ENCODE measurements around the gene KAZN. TPM values are rescaled to one million over a fixed set of nuclear protein-coding genes. Genes with fewer than 3 reads are reported as not detected.

The KAZN gene
- total RNA-seq, 2 experiments from 2014 or later: 0.30 to 0.42 TPM

DNA sequence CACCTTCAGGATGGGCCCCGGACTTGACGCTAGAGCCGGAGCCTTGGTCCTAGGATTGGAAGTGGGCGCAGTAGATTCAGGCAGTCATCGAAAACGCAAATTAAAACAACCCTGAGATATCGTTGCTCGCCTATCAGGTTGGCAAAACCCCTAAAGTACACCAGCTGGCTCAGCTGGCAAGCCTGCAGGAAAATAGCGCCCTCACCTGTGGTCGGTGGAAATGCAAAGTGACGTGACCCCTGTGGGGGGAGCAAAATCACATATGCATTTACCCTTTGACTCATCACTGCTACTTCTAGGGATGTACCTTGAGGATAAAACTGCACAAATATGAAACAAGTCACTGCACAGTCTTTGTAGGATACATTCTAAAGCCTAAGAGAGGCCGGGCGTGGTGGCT is 384.8 kb downstream of the KAZN start:
- ChIA-PET POLR2A (no interaction called here), CTCF (no interaction called here)

DNA sequence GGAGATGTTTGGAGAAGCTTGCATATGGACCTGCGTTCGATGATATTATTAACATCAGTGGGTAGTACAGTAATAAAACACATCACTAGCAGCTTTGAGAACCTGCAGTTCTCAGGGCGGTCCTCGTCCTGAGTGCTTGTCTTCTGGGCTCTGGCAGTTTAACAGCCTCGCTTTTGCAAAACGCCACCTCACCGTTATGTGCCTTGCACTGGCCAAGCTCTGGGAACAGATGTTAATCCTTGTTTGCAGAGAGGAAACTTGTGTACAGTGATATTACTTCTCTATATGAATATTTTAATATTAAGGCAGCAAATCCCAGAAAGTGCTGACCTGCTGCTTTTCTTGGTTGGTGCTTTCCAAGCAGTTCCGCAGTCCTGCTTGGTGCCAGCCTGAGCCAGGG is 387.7 kb downstream of the KAZN start:
- CTCF ChIA-PET: no interaction called here
- POLR2A ChIA-PET: no interaction called here

DNA sequence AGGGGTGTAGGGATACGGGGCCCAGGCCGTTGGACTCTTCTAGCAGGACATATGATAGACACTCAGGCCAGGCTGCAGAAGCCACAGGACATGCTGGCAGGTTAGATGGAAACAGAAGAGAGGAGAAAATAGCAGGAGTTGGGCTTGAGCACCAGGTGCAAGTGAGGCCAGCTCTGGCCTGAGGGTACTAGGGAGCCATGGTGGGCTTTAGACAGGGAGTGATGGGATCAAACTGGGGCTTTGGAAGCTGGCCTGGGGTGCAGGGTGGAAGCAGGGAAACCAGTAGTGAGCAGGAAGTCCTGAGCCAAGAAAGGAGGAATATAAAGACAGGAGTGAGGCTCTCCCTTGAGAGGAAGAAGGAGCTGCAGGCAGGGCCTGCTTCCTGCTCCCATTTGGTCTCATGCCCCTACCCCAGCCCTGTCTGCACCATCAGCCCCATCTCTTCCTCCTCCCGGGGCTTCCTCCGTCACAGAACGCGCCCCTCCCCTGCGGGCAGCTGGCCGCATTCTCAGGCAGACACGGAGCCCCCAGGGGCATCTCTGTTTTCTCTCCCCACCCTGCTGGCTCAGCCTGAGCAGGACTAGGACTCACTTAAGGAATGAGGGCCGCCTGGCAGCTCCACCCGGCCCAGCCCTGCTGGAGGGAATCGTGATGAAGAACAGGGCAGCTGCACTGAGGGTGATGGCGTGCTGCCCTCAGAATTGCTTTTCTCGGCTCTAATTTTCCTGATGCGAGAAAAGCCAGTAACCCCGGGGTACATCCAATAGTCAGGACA is 389.5 kb downstream of the KAZN start:
- ChIA-PET POLR2A (no interaction called here), CTCF (no interaction called here)

DNA sequence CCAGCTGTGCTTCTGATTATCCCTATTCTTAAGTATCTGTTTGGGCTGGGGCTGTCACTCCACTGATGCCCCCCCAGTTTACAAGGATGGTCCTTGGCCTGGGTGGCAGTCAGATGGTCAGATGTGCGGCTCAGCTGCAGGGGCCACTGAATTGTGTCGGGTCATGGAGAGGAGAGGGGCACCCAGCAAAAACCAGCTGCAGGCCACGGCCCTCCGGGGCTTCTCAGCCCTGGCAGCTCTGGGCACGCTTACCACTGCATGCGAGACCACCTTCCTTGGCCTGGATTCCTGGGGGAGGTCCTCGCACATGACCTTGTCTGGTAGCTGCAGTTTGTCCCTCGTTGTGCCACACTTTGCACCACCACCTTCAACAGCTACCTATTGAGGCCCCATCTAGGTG is 390.2 kb downstream of the KAZN start:
- CTCF ChIA-PET: no interaction called here
- POLR2A ChIA-PET: no interaction called here

DNA sequence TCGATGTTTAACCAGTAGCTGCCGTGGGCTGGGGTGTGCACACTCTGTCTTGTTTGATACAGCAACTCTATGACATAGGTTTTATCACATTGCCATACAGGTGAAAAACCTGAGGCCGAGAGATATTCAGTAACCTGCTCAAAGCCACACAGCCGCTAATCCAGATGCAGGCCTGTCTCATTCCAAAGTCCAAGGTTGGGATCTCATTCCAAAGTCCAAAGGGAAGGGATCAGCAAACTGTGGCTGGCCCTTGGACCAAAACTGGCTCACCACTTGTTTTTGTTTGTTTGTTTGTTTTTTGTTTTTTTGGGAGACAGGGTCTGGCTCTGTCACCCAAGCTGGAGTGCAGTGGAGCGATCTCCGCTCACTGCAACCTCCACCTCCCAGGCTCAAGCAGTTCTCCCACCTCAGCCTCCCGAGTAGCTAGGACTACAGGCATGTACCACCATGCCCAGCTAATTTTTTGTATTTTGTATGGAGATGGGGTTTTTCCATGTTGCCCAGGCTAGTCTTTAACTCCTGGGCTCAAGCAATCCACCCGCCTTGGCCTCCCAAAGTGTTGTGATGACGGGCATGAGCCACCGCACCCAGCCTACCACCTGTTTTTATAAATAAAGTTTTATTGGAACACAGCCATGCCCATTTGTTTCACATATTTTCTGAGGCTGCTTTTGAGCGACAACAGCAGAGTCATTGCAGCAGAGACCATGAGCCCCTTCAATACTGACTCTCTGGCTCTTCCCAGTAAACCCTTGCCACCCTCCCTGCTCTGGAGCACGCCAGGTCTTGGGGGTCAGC is 391.6 kb downstream of the KAZN start:
- CTCF ChIA-PET: no interaction called here
- POLR2A ChIA-PET: no interaction called here

DNA sequence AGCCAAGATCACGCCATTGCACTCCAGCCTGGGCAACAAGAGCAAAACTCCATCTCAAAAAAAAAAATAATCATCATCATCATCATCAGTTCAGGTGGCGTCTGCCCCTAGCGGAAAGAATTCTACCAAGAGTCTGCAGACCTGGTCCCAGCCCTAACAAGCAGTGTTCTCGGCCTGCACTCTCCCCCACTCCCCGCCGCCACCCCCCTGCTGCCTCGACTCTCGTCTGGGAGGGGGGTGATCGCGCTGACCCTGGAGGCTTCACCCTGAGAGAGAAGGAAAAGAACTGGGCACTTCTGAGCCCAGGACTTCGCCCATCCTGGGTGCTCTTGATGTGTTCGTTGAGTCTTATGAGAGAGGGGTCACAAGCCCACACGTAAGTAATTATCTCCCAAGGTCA is 394.9 kb downstream of the KAZN start:
- CTCF ChIA-PET: no interaction called here
- POLR2A ChIA-PET: no interaction called here

DNA sequence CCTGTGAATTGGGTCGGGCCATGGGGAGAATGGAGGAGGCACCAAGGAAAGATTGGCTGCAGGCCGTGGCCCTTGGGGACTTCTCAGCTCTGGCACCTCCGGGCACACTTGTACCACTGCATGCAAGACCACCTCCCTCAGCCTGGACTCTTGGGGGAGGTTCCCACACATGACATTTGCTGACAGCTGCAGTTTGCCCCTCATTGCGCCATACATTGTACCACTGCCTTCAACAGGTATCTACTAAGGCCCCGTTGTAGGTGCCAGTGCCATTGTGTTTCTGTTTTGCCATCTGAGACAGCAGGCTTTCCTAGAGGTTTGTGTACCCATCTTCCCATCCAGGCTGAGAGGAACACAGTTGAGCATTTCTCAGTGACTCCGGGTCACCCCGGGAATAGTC is 395.7 kb downstream of the KAZN start:
- POLR2A ChIA-PET: no interaction called here
- CTCF ChIA-PET: no interaction called here

DNA sequence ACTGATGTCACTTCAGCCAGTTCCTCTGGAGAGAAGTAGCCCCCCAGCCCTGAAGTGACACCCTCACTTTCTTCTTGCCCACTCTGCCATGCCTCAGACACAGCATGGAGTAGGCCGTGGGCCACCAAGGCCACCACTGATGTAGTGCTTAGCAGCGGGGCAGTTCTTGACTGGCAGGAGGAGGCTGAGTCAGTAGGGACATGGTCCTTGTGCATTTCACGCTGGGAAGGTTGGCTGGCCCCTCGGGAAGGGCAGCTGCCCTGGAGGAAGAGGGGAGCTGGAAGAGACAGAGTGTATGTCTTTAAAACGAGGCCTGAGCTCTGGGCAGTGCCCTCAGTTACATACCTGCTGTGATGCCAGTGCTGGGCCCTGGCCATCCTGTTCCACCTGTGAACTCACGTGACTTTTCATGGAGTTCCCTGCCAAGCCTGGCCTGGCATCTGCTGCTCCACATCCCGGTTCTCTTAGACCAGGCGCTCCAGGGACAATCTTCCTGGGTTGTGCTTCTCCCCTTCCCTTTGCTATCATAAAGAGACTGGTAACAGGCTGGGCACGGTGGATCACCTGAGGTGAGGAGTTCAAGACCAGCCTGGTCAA is 396.5 kb downstream of the KAZN start:
- CTCF ChIA-PET: no interaction called here
- POLR2A ChIA-PET: no interaction called here

DNA sequence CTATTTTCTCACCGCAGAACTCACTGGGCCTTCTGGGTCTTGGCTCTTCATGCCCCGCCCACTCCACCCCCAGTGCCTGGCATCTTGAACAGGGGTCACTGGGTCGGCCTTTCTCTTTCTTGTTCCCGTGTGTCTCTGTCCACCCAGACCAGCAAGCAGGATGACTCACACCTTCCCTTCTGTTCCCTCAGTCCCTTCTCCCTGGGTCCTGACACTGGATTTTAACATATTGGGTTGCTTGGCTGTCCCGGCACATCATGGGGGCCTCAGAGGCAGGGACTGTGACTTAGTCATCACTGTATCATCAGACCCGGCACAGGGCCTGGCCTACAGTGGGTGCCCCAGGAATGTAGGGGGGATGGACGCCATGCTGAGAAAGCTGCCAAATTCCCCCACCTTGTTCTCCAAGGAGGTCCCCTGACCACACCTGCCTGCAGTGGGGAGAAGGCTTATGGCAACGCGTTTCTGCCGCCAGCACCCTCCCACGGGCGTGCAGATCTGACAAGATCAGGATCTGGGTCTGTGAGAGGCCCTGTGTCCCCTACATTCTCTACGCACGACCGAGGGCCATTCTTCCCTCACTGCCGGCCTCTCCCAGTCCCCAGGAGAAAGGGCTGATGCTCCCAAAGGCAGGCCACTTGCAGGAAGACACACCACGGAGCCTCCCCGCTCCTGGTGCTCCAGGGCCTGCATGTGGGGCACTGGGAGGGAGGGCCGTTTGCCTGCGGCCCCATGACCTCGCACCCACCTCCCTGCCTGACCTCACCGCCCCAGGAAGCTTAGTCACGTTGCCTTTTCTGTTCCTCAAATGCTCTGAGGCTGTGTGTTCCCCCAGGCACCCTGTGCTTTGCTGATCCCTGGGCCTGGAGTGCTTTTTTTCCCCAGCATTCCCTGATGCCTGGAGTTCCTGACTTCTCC is 397.9 kb downstream of the KAZN start:
- ChIA-PET CTCF (no interaction called here), POLR2A (no interaction called here)

- ChIA-PET POLR2A (no interaction called here), CTCF (no interaction called here)
Measured at GRCh38 chr1:14997646-14998276, 399.3 kb downstream of the KAZN start.

DNA sequence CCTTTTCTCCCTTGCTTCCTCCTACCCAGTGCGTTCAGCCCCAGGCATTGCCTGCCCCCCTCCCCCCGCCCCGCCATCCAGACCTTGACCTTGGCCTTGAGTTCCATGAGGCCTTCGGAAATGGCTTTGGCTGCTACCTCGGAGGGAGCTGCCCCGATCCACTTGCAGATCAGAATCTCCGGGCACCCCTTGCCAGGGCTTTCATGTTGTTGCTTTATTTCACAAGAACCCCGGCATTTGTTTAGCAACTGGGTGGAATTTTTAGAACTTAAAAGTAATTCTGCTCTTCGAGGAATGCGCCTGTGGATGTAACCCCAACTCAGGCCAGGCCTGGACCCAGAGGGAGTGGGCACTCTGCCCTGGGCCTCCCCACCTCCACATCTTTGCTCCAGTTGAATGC is 401.0 kb downstream of the KAZN start:
- CTCF ChIA-PET: no interaction called here

GRCh38 chr1:15000030-15000429 is 401.5 kb downstream of the KAZN start:
- CTCF ChIA-PET: no interaction called here
- POLR2A ChIA-PET: no interaction called here

More for the DNA sequence above, 401.0 kb downstream of the KAZN start:
- POLR2A ChIA-PET: no interaction called here

GRCh38 chr1:15000671-15001070 is 402.2 kb downstream of the KAZN start:
- POLR2A ChIA-PET: no interaction called here
- CTCF ChIA-PET: no interaction called here

DNA sequence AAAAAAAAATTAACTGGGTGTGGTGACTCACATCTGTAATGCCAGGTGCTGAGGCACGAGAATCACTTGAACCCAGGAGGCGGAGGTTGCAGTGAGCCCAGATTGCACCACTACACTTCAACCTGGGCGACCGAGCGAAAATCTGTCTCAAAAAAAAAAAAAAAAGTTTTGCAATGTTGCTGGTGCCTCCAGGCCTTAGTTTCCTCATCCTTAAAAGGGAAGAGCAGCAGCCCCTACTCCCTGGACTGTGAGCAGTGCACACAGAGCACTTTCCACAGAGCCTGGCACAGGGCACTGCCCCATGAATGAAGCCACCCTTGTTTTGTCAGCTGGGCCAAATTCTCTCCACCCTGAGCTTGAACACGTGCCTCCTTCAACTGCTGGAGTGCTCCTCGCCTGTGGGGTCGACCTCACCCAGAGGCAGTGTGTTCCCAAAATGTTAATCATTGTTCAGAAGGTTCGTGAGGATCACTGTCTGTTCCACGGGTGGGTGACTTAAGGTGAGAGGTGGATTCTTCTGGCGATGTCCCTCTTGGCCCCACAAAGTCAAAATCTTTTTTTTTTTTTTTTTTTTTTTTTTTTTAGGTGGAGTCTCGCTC is 402.9 kb downstream of the KAZN start:
- ChIA-PET POLR2A (no interaction called here), CTCF (no interaction called here)

DNA sequence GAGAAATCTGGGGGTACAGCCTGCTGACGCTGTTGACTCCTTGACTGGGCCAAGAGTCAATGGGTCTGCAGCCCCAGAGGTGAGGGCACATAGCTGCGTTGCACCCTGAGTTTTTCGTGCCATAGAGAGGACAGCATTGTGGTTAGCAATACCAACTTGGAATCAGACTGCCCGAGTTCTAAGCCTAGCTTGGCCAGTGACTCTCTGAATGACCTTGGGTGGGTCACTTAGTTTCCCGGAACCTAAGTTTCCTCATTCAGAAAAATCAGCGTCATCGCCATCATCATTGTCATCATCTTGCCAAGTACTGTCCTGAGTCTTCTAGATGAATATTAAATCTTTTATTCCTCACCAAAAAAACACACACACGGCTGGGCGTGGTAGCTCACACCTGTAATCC is 403.8 kb downstream of the KAZN start:
- POLR2A ChIA-PET: no interaction called here
- CTCF ChIA-PET: no interaction called here

DNA sequence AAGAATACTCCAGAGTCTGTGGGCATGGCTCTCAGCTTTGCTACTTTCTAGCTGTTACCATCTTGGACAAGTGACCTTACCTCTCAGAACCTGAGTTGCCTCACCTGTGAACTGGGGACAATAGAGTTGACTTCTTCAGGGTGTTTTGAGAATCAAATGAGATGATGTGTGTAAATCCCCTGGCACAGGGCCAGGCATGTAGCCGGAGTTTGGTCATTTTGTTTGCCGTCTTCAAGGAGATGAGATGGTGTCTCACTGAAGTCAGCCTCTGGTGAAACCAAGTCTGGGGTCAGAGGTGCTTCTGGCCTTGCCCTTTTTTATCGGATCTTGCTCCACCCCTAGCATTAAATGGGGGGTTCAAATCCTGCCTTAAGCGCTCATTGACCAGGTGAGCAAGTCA is 405.9 kb downstream of the KAZN start:
- ChIA-PET POLR2A (no interaction called here), CTCF (no interaction called here)

GRCh38 chr1:15005116-15005515 is 406.6 kb downstream of the KAZN start:
- ChIA-PET POLR2A (no interaction called here), CTCF (no interaction called here)

GRCh38 chr1:15007368-15007767 is 408.9 kb downstream of the KAZN start:
- ChIA-PET CTCF (no interaction called here), POLR2A (no interaction called here)

DNA sequence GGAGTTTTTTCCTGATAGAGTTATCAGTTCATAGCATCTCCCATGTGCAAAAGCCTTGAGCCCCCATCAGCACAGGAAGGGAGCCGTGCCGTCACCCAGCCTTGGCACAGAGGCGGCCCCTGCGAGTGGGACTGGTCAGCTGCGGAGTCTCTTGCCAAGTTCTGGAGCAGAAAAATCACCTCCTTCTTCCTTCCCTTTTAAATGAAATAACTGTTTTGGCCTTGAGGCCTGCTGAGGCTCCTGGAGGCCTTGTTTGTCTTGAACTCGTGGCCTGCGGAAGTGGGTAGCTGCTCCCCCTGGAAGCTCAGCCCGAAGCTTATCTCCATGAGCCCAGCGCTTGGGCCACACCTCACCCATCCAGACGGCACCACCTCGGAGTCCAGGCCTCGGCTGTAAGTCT is 409.4 kb downstream of the KAZN start:
- ChIA-PET CTCF (no interaction called here), POLR2A (no interaction called here)

All from activated CD8-positive, alpha-beta memory T cell treated with anti-CD3 and anti-CD28 coated beads for 36 hours (primary cell).